Esophagus squamous epithelium (tissue), 4 donors: ENCODE data around the gene CD209.

ENCODE experiments used
- POLR2A ChIP-seq, 4 donors: fragments of 450-650 bp; IDR thresholded peaks; one replicate each; pipeline ENCODE4 v1.6.1; 2017; ENCODE audit warnings: antibody characterized with exemption in 4 of 4, mild to moderate bottlenecking in 4 of 4, moderate library complexity in 3 of 4
- TF ChIP-seq, protein P1 (sequence below), 6 experiments: fragments of 450-650 bp in 4 of 6; fragments of 200-600 bp in 2 of 6; sonication (generic) in 2 of 6; IDR thresholded peaks; one replicate each; pipeline ENCODE4 v1.5.1; 2016 to 2019; ENCODE audit warnings: antibody characterized with exemption in 6 of 6, mild to moderate bottlenecking in 4 of 6, moderate library complexity in 4 of 6

DNA sequence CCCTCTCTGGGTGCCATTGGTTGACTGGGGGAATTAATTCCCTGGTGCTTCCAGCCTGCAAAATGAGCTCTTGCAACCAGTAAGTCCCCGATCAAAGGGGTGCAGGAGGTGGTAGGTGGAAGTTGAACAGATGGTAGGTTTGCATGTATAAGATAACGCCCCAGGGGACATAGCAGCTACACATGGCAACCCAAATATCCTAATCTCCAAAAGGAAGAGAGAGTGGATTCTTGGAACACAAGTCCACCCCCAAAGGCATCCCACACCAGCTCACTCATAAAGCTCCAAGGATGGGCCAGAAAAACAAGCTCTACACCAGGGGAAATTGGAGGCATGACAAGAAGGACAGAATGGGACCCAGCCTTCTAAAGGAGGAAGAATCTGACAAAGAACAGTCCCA, 4.8 kb downstream of the CD209 start:
- TF ChIP-seq, protein P1, sequence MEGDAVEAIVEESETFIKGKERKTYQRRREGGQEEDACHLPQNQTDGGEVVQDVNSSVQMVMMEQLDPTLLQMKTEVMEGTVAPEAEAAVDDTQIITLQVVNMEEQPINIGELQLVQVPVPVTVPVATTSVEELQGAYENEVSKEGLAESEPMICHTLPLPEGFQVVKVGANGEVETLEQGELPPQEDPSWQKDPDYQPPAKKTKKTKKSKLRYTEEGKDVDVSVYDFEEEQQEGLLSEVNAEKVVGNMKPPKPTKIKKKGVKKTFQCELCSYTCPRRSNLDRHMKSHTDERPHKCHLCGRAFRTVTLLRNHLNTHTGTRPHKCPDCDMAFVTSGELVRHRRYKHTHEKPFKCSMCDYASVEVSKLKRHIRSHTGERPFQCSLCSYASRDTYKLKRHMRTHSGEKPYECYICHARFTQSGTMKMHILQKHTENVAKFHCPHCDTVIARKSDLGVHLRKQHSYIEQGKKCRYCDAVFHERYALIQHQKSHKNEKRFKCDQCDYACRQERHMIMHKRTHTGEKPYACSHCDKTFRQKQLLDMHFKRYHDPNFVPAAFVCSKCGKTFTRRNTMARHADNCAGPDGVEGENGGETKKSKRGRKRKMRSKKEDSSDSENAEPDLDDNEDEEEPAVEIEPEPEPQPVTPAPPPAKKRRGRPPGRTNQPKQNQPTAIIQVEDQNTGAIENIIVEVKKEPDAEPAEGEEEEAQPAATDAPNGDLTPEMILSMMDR (IDR thresholded peaks at IDR 0.05): no peak
- no peak for TF ChIP-seq POLR2A (IDR thresholded peaks at IDR 0.05)
